ENCODE measurements around the gene MGME1.

GRCh38 chr20:17967521-17968365, 1.1 kb upstream of the MGME1 start:
- TF ChIP-seq CTCF (IDR thresholded peaks at IDR 0.05) (no peak), POLR2A (IDR thresholded peaks at IDR 0.05) (no peak)
